SK-N-SH treated with all-trans-retinoic acid at 6 μM for 48 hours (cell line): Measurements from ENCODE around the gene KIF13A.
"Not testable (repeated sequence)": the region's sequence is repeated elsewhere in the genome, so short reads cannot be mapped to it uniquely, and the experiment has no call there.

Source experiments
- ATAC-seq: fragments of 200-7000 bp; cut with Tn5 transposase; 3 replicates; pipeline ENCODE4 v1.9.1; 2020; ENCODE audit warnings: mild to moderate bottlenecking, moderate library complexity
- ARNTL ChIP-seq: fragments of 450-650 bp; formaldehyde crosslinking; IDR thresholded peaks from 2 replicates; pipeline ENCODE4 v1.5.0; 2020; ENCODE audit warnings: low read depth, mild to moderate bottlenecking, moderate library complexity, borderline replicate concordance
- BACH2 ChIP-seq: fragments of 250-450 bp; sonication (Bioruptor Pico); IDR thresholded peaks from 2 replicates; pipeline ENCODE4 v1.9.0; 2021; ENCODE audit warnings: mild to moderate bottlenecking, borderline replicate concordance
- CREB5 ChIP-seq: fragments of 250-450 bp; sonication (Bioruptor Pico); IDR thresholded peaks from 2 replicates; pipeline ENCODE4 v1.5.1; 2020; ENCODE audit warnings: low read depth, mild to moderate bottlenecking, moderate library complexity
- CSDC2 ChIP-seq: fragments of 250-450 bp; sonication (Bioruptor Pico); IDR thresholded peaks from 2 replicates; pipeline ENCODE4 v1.5.0; 2020; ENCODE audit warnings: mild to moderate bottlenecking, moderate library complexity
- ESRRG ChIP-seq: fragments of 250-450 bp; sonication (Bioruptor Pico); IDR thresholded peaks from 2 replicates; pipeline ENCODE4 v1.6.1; 2021; ENCODE audit warnings: mild to moderate bottlenecking
- GLIS3 ChIP-seq: fragments of 250-450 bp; sonication (Bioruptor Pico); IDR thresholded peaks from 2 replicates; pipeline ENCODE4 v1.5.0; 2020; ENCODE audit warnings: mild to moderate bottlenecking, moderate library complexity
- ISL1 ChIP-seq: fragments of 250-450 bp; sonication (Bioruptor Pico); IDR thresholded peaks from 2 replicates; pipeline ENCODE4 v2.1.2; 2022; ENCODE audit warnings: mild to moderate bottlenecking, moderate library complexity
- PATZ1 ChIP-seq: fragments of 250-450 bp; sonication (Bioruptor Pico); IDR thresholded peaks from 2 replicates; pipeline ENCODE4 v1.8.0; 2020; ENCODE audit warnings: mild to moderate bottlenecking, moderate library complexity, borderline replicate concordance
- POU6F1 ChIP-seq: fragments of 250-450 bp; sonication (Bioruptor Pico); IDR thresholded peaks from 2 replicates; pipeline ENCODE4 v1.8.0; 2021; ENCODE audit warnings: low read depth, mild to moderate bottlenecking, moderate library complexity, borderline replicate concordance
- PPARA ChIP-seq: fragments of 250-450 bp; sonication (Bioruptor Pico); IDR thresholded peaks from 2 replicates; pipeline ENCODE4 v1.5.0; 2020; ENCODE audit warnings: mild to moderate bottlenecking, borderline replicate concordance
- RARB ChIP-seq: fragments of 250-450 bp; sonication (Bioruptor Pico); IDR thresholded peaks from 2 replicates; pipeline ENCODE4 v1.8.0; 2021; ENCODE audit warnings: mild to moderate bottlenecking, moderate library complexity
- SNAI2 ChIP-seq: fragments of 250-450 bp; sonication (Bioruptor Pico); IDR thresholded peaks from 2 replicates; pipeline ENCODE4 v1.5.0; 2020; ENCODE audit warnings: mild to moderate bottlenecking, moderate library complexity
- TCF4 ChIP-seq: fragments of 250-450 bp; sonication (Bioruptor Pico); IDR thresholded peaks from 2 replicates; pipeline ENCODE4 v1.8.0; 2021; ENCODE audit warnings: mild to moderate bottlenecking, moderate library complexity, borderline replicate concordance
- TOX ChIP-seq: fragments of 250-450 bp; sonication (Bioruptor Pico); IDR thresholded peaks from 2 replicates; pipeline ENCODE4 v1.8.0; 2021; ENCODE audit warnings: mild to moderate bottlenecking, moderate library complexity, borderline replicate concordance
- TSHZ2 ChIP-seq: fragments of 250-450 bp; sonication (Bioruptor Pico); IDR thresholded peaks from 2 replicates; pipeline ENCODE4 v1.5.0; 2020; ENCODE audit warnings: mild to moderate bottlenecking, moderate library complexity
- ZFP3 ChIP-seq: fragments of 250-450 bp; sonication (Bioruptor Pico); IDR thresholded peaks from 2 replicates; pipeline ENCODE4 v1.5.0; 2020; ENCODE audit warnings: mild to moderate bottlenecking, moderate library complexity
- ZFP30 ChIP-seq: fragments of 450-650 bp; formaldehyde crosslinking; IDR thresholded peaks from 2 replicates; pipeline ENCODE4 v1.5.0; 2022; ENCODE audit warnings: mild to moderate bottlenecking, moderate library complexity
- ZNF70 ChIP-seq: fragments of 450-650 bp; formaldehyde crosslinking; IDR thresholded peaks from 2 replicates; pipeline ENCODE4 v1.5.0; 2020; ENCODE audit warnings: mild to moderate bottlenecking, moderate library complexity
- ZNF8 ChIP-seq: fragments of 450-650 bp; formaldehyde crosslinking; IDR thresholded peaks from 2 replicates; pipeline ENCODE4 v1.5.0; 2020; ENCODE audit warnings: mild to moderate bottlenecking, moderate library complexity

The KIF13A gene

GRCh38 chr6:17754254-17754653 is 233.2 kb downstream of the KIF13A start:
- ATAC-seq = no peak
- no peak for TF ChIP-seq PATZ1 (CRISPR knock-in tag)
- no peak for TF ChIP-seq ZFP30 (CRISPR knock-in tag)
- no peak for TF ChIP-seq PPARA (CRISPR knock-in tag)
- no peak for TF ChIP-seq BACH2
- no peak for TF ChIP-seq ISL1 (CRISPR knock-in tag)
- TF ChIP-seq ZNF8 (CRISPR knock-in tag) = no peak
- TF ChIP-seq ESRRG (CRISPR knock-in tag) = no peak
- TF ChIP-seq TOX (CRISPR knock-in tag) = no peak
- no peak for TF ChIP-seq ZFP3 (CRISPR knock-in tag)
- no peak for TF ChIP-seq GLIS3 (CRISPR knock-in tag)
- no peak for TF ChIP-seq CREB5

GRCh38 chr6:17745324-17745723 is 242.1 kb downstream of the KIF13A start:
- not testable (repeated sequence) for ATAC-seq

- not testable (repeated sequence) for ATAC-seq
Measured at GRCh38 chr6:17744757-17745308, 242.6 kb downstream of the KIF13A start.

GRCh38 chr6:17744019-17744756 is 243.2 kb downstream of the KIF13A start:
- TF ChIP-seq ARNTL (no peak), TOX (CRISPR knock-in tag) (no peak), ESRRG (CRISPR knock-in tag) (no peak), SNAI2 (CRISPR knock-in tag) (no peak), CREB5 (no peak), TSHZ2 (CRISPR knock-in tag) (no peak), ZFP3 (CRISPR knock-in tag) (no peak), ZFP30 (CRISPR knock-in tag) (no peak), RARB (no peak), ZNF70 (no peak), ISL1 (CRISPR knock-in tag) (no peak), BACH2 (no peak), CSDC2 (CRISPR knock-in tag) (no peak), TCF4 (CRISPR knock-in tag) (no peak), POU6F1 (CRISPR knock-in tag) (no peak)
- ATAC-seq = no peak
